H1 (cell line): ENCODE data around the gene TRMT10A. TPM values are rescaled to one million over a fixed set of nuclear protein-coding genes. Genes with fewer than 3 reads are reported as not detected.

Experiments used
- CTCF ChIA-PET: fragments of 300-600 bp; sonication (Branson Sonifier 250); formaldehyde crosslinking; loops from one replicate; lab custom pipeline; 2021; ENCODE audit not compliant: partially characterized antibody; lab: Charles Lee
- POLR2A ChIA-PET: fragments of 300-600 bp; sonication (Branson Sonifier 250); formaldehyde crosslinking; loops from one replicate; lab custom pipeline; 2021; ENCODE audit warnings: inconsistent platforms; ENCODE audit not compliant: partially characterized antibody; lab: Charles Lee
- DNase-seq, 2 experiments: peaks; one replicate each; pipeline versions ENCODE4 v3.0.0 to v3.0.0-alpha.2; 2010 to 2022; ENCODE audit warnings: low spot score in 2 of 2, low read depth in 1 of 2, mixed read lengths in 1 of 2
- FAIRE-seq: peaks from 2 replicates; lab custom pipeline; 2011; peaks lifted over from hg19 to GRCh38; lab: Jason Lieb, UNC
- H2AFZ ChIP-seq: 2 replicates; pipeline ENCODE4 v1.8.1; 2012; ENCODE audit warnings: low read length, inconsistent platforms
- H2AK5ac ChIP-seq: 2 replicates; pipeline ENCODE4 v1.6.1; 2013; ENCODE audit warnings: low read depth, low read length
- H2BK120ac ChIP-seq: replicated peaks from 2 replicates; pipeline ENCODE3; 2013; ENCODE audit warnings: low read depth, low read length, inconsistent platforms
- H2BK12ac ChIP-seq: 2 replicates; pipeline ENCODE4 v1.6.1; 2013; ENCODE audit warnings: low read depth, low read length
- H2BK15ac ChIP-seq: 2 replicates; pipeline ENCODE4 v1.6.1; 2013; ENCODE audit warnings: low read length
- H2BK20ac ChIP-seq: 2 replicates; pipeline ENCODE4 v1.6.1; 2013; ENCODE audit warnings: low read length
- H2BK5ac ChIP-seq: 2 replicates; pipeline ENCODE4 v1.6.1; 2013; ENCODE audit warnings: low read depth, low read length
- H3K14ac ChIP-seq: 2 replicates; pipeline ENCODE4 v1.6.1; 2013; ENCODE audit warnings: inconsistent platforms; ENCODE audit not compliant: insufficient read length
- H3K18ac ChIP-seq: 2 replicates; pipeline ENCODE4 v1.6.1; 2013; ENCODE audit warnings: low read length; ENCODE audit errors: extremely low read depth
- H3K23ac ChIP-seq: 2 replicates; pipeline ENCODE4 v1.6.1; 2013; ENCODE audit warnings: inconsistent platforms; ENCODE audit not compliant: insufficient read length
- H3K23me2 ChIP-seq: 2 replicates; pipeline ENCODE4 v1.6.1; 2013; ENCODE audit warnings: low read depth, low read length
- H3K27ac ChIP-seq: 2 replicates; pipeline ENCODE4 v1.6.1; 2011; ENCODE audit warnings: low read depth, low read length, inconsistent platforms
- H3K27me3 ChIP-seq, 4 experiments: replicated peaks in 1 of 4; 1 replicate in 1 of 4; 2 replicates in 3 of 4; pipeline versions ENCODE4 v1.6.1 to v1.8.1; 2011 to 2013; ENCODE audit warnings: low read length in 3 of 4, mild to moderate bottlenecking in 3 of 4, inconsistent platforms in 2 of 4, mixed read lengths in 2 of 4, moderate library complexity in 1 of 4; ENCODE audit not compliant: control insufficient read depth in 3 of 4, insufficient read depth in 3 of 4; ENCODE audit errors: extremely low read depth in 1 of 4
- H3K36me3 ChIP-seq, 4 experiments: 2 replicates each; pipeline versions ENCODE4 v1.6.1 to v1.8.1; 2011 to 2013; ENCODE audit warnings: mild to moderate bottlenecking in 4 of 4, low read length in 3 of 4, moderate library complexity in 2 of 4, control low read depth in 1 of 4, inconsistent platforms in 1 of 4; ENCODE audit not compliant: insufficient read depth in 4 of 4, control insufficient read depth in 2 of 4
- H3K4ac ChIP-seq: replicated peaks from 2 replicates; pipeline ENCODE3; 2013; ENCODE audit warnings: low read length, low read depth, mixed read lengths, inconsistent platforms; ENCODE audit not compliant: insufficient read length
- H3K4me1 ChIP-seq, 4 experiments: replicated peaks in 1 of 4; 1 replicate in 1 of 4; 2 replicates in 3 of 4; pipeline versions ENCODE4 v1.6.1 to v1.8.1; 2011 to 2013; ENCODE audit warnings: low read length in 3 of 4, inconsistent platforms in 2 of 4, mixed read lengths in 1 of 4; ENCODE audit not compliant: insufficient read depth in 4 of 4, control insufficient read depth in 3 of 4
- H3K4me2 ChIP-seq, 2 experiments: 2 replicates each; pipeline versions ENCODE4 v1.6.1 to v1.8.1; 2011 to 2013; ENCODE audit warnings: low read depth in 2 of 2, low read length in 2 of 2, control low read depth in 1 of 2, inconsistent platforms in 1 of 2, mild to moderate bottlenecking in 1 of 2; ENCODE audit not compliant: insufficient read depth in 1 of 2
- H3K4me3 ChIP-seq, 4 experiments: fragments of 200-600, 300-600 bp in 1 of 4; sonication (generic), shearing (Covaris generic), sonication (Bioruptor Twin) in 1 of 4; 2 replicates each; pipeline versions ENCODE4 v1.5.1 to v1.8.1; 2011 to 2016; ENCODE audit warnings: low read length in 4 of 4, low read depth in 3 of 4, control low read depth in 2 of 4, inconsistent platforms in 2 of 4, mild to moderate bottlenecking in 2 of 4, mixed read lengths in 1 of 4, moderate library complexity in 1 of 4; ENCODE audit not compliant: insufficient read depth in 2 of 4; ENCODE audit errors: extremely low read depth in 1 of 4
- H3K56ac ChIP-seq: replicated peaks from 2 replicates; pipeline ENCODE3; 2013; ENCODE audit warnings: low read depth, mild to moderate bottlenecking, mixed read lengths, low read length, inconsistent platforms; ENCODE audit not compliant: insufficient read length
- H3K79me1 ChIP-seq: 2 replicates; pipeline ENCODE4 v1.6.1; 2013; ENCODE audit warnings: low read depth, low read length, control low read depth
- H3K79me2 ChIP-seq, 2 experiments: 2 replicates each; pipeline versions ENCODE4 v1.6.1 to v1.8.1; 2012 to 2013; ENCODE audit warnings: low read length in 2 of 2, mild to moderate bottlenecking in 2 of 2, inconsistent platforms in 1 of 2; ENCODE audit not compliant: insufficient read depth in 2 of 2, control insufficient read depth in 1 of 2
- H3K9ac ChIP-seq, 4 experiments: replicated peaks in 1 of 4; 1 replicate in 1 of 4; 2 replicates in 3 of 4; pipeline versions ENCODE4 v1.6.1 to v1.8.1; 2011 to 2013; ENCODE audit warnings: low read depth in 3 of 4, low read length in 3 of 4, control low read depth in 2 of 4, mild to moderate bottlenecking in 2 of 4, moderate library complexity in 2 of 4, inconsistent platforms in 1 of 4; ENCODE audit errors: extremely low read depth in 1 of 4
- H3K9me3 ChIP-seq, 2 experiments: 2 replicates each; pipeline versions ENCODE4 v1.6.1 to v1.8.1; 2012 to 2013; ENCODE audit warnings: mild to moderate bottlenecking in 2 of 2, moderate library complexity in 2 of 2, control low read depth in 1 of 2, inconsistent platforms in 1 of 2, low read depth in 1 of 2, low read length in 1 of 2, mixed read lengths in 1 of 2; ENCODE audit not compliant: insufficient read depth in 2 of 2
- H4K20me1 ChIP-seq, 2 experiments: replicated peaks in 1 of 2; 2 replicates each; pipeline versions ENCODE3 to v1.8.1; 2011 to 2013; ENCODE audit warnings: inconsistent platforms in 2 of 2, low read length in 2 of 2, mild to moderate bottlenecking in 1 of 2; ENCODE audit not compliant: insufficient read depth in 2 of 2, control insufficient read depth in 1 of 2
- H4K5ac ChIP-seq: 2 replicates; pipeline ENCODE4 v1.6.1; 2013; ENCODE audit warnings: low read length, low read depth, mixed read lengths, inconsistent platforms; ENCODE audit not compliant: insufficient read length
- H4K8ac ChIP-seq: 2 replicates; pipeline ENCODE4 v1.8.0; 2013; ENCODE audit warnings: mild to moderate bottlenecking, moderate library complexity, low read length, inconsistent platforms; ENCODE audit not compliant: insufficient read depth; ENCODE audit errors: extremely low read depth
- H4K91ac ChIP-seq: replicated peaks from 2 replicates; pipeline ENCODE3; 2013; ENCODE audit warnings: low read length, mixed read lengths, inconsistent platforms; ENCODE audit not compliant: insufficient read length
- ASH2L ChIP-seq: fragments of 200-600, 300-600 bp; sonication (generic); IDR thresholded peaks from one replicate; pipeline ENCODE4 v1.7.1; 2017; ENCODE audit warnings: low read length
- CBX5 ChIP-seq: fragments of 300-800, 300-1000 bp; sonication (generic); IDR thresholded peaks from 2 replicates; pipeline ENCODE4 v1.7.1; 2016; ENCODE audit warnings: antibody characterized with exemption, low read length, low read depth
- CBX8 ChIP-seq: fragments of 300-800, 300-1000 bp; sonication (generic); IDR thresholded peaks from 2 replicates; pipeline ENCODE4 v1.7.1; 2016; ENCODE audit warnings: low read depth, low read length, borderline replicate concordance
- JUND ChIP-seq: IDR thresholded peaks from 2 replicates; pipeline ENCODE4 v1.6.1; 2011; ENCODE audit warnings: mild to moderate bottlenecking, improper control_type of control experiment, low read length
- KDM5A ChIP-seq: fragments of 200-600 bp; IDR thresholded peaks from 2 replicates; pipeline ENCODE4 v1.7.1; 2012; ENCODE audit warnings: mild to moderate bottlenecking, low read length, inconsistent platforms, mixed read lengths
- MAFK ChIP-seq: IDR thresholded peaks from 2 replicates; pipeline ENCODE4 v1.6.1; 2012; ENCODE audit warnings: low read depth, mild to moderate bottlenecking, improper control_type of control experiment, low read length
- RFX5 ChIP-seq: IDR thresholded peaks from 2 replicates; pipeline ENCODE4 v1.6.1; 2011; ENCODE audit warnings: low read depth, low read length, improper control_type of control experiment, borderline replicate concordance
- SP4 ChIP-seq: IDR thresholded peaks from 2 replicates; pipeline ENCODE4 v1.6.1; 2012; ENCODE audit warnings: low read length, inconsistent platforms
- SRF ChIP-seq: IDR thresholded peaks from 2 replicates; pipeline ENCODE4 v1.6.1; 2011; ENCODE audit warnings: mild to moderate bottlenecking, low read depth, low read length, moderate library complexity
- TAF7 ChIP-seq: optimal IDR thresholded peaks from 2 replicates; pipeline ENCODE3; 2011; ENCODE audit warnings: low read depth, mild to moderate bottlenecking, inconsistent platforms, low read length, moderate library complexity, borderline replicate concordance
- ZNF274 ChIP-seq: IDR thresholded peaks from 2 replicates; pipeline ENCODE4 v1.7.0; 2012; ENCODE audit warnings: low read length, borderline replicate concordance; ENCODE audit errors: extremely low read depth
- WGBS, 2 experiments: shearing (Covaris generic) in 1 of 2; methylation state at CpG; one replicate each; pipeline versions ENCODE4 v1.1.6 to v1.1.7; 2013 to 2015; ENCODE audit warnings: low lambda C conversion rate in 2 of 2, mixed read lengths in 2 of 2, inconsistent platforms in 1 of 2, low coverage in 1 of 2, missing lambda C conversion rate in 1 of 2; ENCODE audit not compliant: insufficient replicate concordance in 2 of 2, insufficient coverage in 1 of 2, insufficient read length in 1 of 2; ENCODE audit errors: extremely low coverage in 1 of 2, missing lambda C conversion rate in 1 of 2; 5-methylcytosine and 5-hydroxymethylcytosine counted together
- polyA plus RNA-seq, 7 experiments: library from polyadenylated mRNA; depleted of rRNA in 3 of 7; stranded (reverse) in 5 of 7; unstranded in 2 of 7; fragments of >200 nt in 5 of 7; fragments of 200-250 nt in 2 of 7; gene quantifications; 1 replicate in 5 of 7; 2 replicates in 1 of 7; 4 replicates in 1 of 7; pipeline versions ENCODE4 v1.2.1 to v1.2.3, GENCODE V29; 2011 to 2013; ENCODE audit warnings: missing spikeins in 2 of 7, mixed read lengths in 2 of 7
- total RNA-seq: library from RNA; stranded (reverse); fragmentation: NEBNext Ultra II Directional; extraction: Animal tissue kit (Norgen Biotek cat#: 25700); gene quantifications from 2 replicates; pipeline ENCODE4 v1.2.1, GENCODE V29; 2021

Gene TRMT10A
- total and polyA plus RNA-seq, 2 of the 8 experiments (the other 6 are each of a cell fraction or from before 2014, with no cell fraction given) = 1.5 to 3.8 TPM

GRCh38 chr4:99586322-99586721 lies 22.5 kb upstream of the TRMT10A start:
- H3K14ac ChIP-seq = no peak overlapping the region
- ChIA-PET POLR2A (no interaction called here), CTCF (no interaction called here)
- H3K9ac ChIP-seq = no peak overlapping the region
- H2BK20ac ChIP-seq = no peak overlapping the region
- no peak overlapping the region for H2BK15ac ChIP-seq
- H3K36me3 ChIP-seq = no peaks in the 10 kb centered on the region
- no peak for TF ChIP-seq TAF7
- no peak for TF ChIP-seq CBX5
- TF ChIP-seq SP4 = no peak
- no peak for TF ChIP-seq CBX8
- TF ChIP-seq ZNF274 = no peak
- TF ChIP-seq JUND = no peak
- TF ChIP-seq KDM5A = no peak
- no peak for TF ChIP-seq MAFK
- no peak for TF ChIP-seq SRF
- TF ChIP-seq RFX5 = no peak
- no peak for TF ChIP-seq ASH2L
- no peak overlapping the region for H3K4ac ChIP-seq
- no peak overlapping the region for H3K4me2 ChIP-seq
- H3K18ac ChIP-seq = no peak overlapping the region
- H2AFZ ChIP-seq = no peak overlapping the region
- H2BK5ac ChIP-seq = no peak overlapping the region
- H3K4me3 ChIP-seq = no peak overlapping the region
- no peak overlapping the region for H4K91ac ChIP-seq
- no peaks in the 10 kb centered on the region for H3K79me1 ChIP-seq
- no peak overlapping the region for H2AK5ac ChIP-seq
- no peak overlapping the region for H3K56ac ChIP-seq
- no peaks in the 10 kb centered on the region for H3K27me3 ChIP-seq
- FAIRE-seq (no peak), DNase-seq (no peak)
- WGBS, 2 experiments = 70% methylated on average over 2 of the region's 2 CpGs; no CpG with 5 or more reads in 1 of the 2 experiments
- H4K8ac ChIP-seq = no peak overlapping the region
- H2BK120ac ChIP-seq = no peak overlapping the region
- H3K23me2 ChIP-seq = no peaks in the 10 kb centered on the region; the same call in 1 of the 2 replicates
- H3K23ac ChIP-seq = no peak overlapping the region
- H3K27ac ChIP-seq = no peak overlapping the region
- no peaks in the 10 kb centered on the region for H3K9me3 ChIP-seq
- no peaks in the 10 kb centered on the region for H3K79me2 ChIP-seq
- no peak overlapping the region for H4K5ac ChIP-seq
- H4K20me1 ChIP-seq = no peaks in the 10 kb centered on the region
- H3K4me1 ChIP-seq = no peaks in the 10 kb centered on the region
- H2BK12ac ChIP-seq = no peak overlapping the region
